Right ventricle myocardium inferior (tissue), 1 donor: ENCODE measurements around the gene SLC22A3. TPM values are rescaled to one million over a fixed set of nuclear protein-coding genes. Genes with fewer than 3 reads are reported as not detected.
A peak's percentile ranks its signal among the peaks of the same experiment; 100 is the strongest.

Source experiments
- ATAC-seq: fragments of 200-7000 bp; cut with Tn5 transposase; one replicate; pipeline ENCODE4 v1.9.1; 2020; ENCODE audit warnings: mild to moderate bottlenecking, moderate library complexity
- DNase-seq: peaks from one replicate; pipeline ENCODE4 v3.0.0; 2021; ENCODE audit errors: missing footprints
- intact Hi-C: fragments of 100-400 bp; cut with DNase I; formaldehyde crosslinking; loops from one replicate; pipeline ENCODE4 v1.11.0; 2022
- total RNA-seq: library from RNA; stranded (reverse); fragmentation: NEBNext Ultra II Directional; extraction: Animal tissue kit (Norgen Biotek cat#: 25700); gene quantifications from one replicate; pipeline ENCODE4 v1.2.1, GENCODE V29; 2021
- donor health status: DM: no; HTN: yes; CAD: no; lungs with severe emphysema.

The SLC22A3 gene
- total RNA-seq, 1 donor from 2014 or later, result 1.8 TPM

DNA sequence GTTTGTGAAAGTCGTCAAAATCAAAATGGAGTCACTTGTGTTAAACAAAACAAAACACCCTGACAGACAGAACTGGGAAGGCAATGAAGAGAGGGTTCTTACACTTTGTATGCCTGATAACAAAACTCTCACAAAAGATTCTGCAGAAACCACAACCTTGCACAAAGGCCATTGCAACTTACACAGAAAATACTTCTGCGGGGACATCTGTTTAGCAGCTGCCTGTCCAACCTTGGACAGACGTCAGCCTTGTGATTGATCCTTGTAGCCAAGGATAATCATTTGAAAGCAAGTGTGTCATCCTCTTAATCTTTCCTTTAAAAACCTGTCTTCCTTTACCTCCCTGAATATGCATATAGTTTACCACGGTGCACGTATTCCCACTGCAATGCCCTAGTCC, 17.0 kb upstream of the SLC22A3 start:
- intact Hi-C loops, result no loop called here
- no peak for ATAC-seq
- DNase-seq, result no peak

DNA sequence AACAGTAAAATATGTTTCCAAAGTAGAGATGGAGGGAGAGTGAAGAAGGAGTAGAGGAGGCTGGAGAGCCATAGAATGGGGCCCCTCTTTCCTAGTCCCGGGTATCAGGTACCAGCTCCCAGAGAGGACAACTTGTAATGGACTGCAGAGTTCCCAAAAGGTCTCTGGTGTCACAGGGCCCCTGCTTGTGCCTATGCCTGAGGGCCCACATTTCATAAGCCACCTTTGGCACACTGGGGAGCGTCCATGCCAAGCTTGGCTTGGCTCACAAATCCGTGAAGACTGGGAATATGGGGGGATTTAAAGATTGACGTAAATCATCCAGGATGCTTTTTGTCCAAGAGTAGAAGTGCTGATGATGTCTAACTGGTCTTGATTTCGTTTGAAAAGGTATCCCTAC, 16.4 kb upstream of the SLC22A3 start:
- DNase-seq, result no peak
- ATAC-seq, result no peak
- intact Hi-C loops, result no loop called here

DNA sequence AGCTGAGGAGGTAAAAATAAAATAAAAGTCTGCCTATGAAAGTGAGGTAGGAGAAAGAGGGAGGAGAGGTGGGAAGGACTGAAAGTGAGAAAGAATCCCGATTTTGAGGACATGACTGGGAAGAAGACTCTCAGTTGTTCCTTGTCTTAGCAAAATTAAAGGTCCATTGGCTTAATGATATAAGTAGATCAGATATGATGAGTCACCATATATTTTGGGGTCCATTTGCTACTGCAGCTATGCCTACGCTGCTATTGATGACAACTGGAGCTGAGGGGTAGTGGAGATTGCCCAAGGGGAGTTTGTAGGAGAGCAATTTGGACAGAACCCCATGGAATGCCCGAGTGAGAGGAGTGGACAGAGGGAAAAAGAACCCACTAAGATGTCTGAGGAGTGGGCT, 15.1 kb upstream of the SLC22A3 start:
- no peak for ATAC-seq
- no peak for DNase-seq
- intact Hi-C loops, result no loop called here

DNA sequence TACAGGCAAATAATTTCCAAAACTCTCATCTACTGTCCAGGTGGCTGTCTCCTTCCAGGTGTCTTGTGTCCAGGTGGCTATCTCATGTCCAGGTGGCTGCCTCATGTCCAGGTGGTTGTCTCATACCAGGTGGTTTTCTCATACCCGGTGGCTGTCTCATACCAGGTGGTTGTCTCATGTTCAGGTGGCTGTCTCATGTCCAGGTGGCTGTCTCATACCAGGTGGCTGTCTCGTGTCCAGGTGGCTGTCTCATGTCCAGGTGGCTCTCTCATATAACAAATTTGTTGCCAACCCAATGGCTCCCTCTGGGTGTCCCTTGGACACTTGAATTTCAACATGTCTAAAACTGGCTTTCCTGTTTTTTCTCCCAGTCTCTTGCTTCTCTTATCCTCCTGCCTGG, 14.3 kb upstream of the SLC22A3 start:
- DNase-seq (no peak), ATAC-seq (no peak)
- intact Hi-C loops, result no loop called here

DNA sequence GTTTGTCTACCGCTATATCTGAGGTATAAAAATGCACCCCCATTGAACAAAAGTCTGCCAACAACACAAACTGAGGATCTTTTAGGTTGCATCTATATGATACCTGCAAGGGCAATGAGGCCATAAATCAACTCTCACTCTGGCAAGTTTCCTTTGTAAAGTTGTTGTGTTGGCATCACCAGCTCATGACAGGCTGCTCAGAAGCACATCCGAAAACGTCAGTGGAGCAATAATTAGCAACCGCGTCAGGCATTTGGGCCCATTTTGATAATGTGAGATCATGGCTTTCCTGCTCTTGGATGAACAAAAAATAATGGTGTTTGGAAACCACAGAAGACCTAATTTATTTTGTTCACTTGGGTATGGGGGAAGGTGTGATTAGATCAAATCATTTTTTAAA, 12.0 kb upstream of the SLC22A3 start:
- intact Hi-C loops, result no loop called here
- DNase-seq (no peak), ATAC-seq (no peak)

DNA sequence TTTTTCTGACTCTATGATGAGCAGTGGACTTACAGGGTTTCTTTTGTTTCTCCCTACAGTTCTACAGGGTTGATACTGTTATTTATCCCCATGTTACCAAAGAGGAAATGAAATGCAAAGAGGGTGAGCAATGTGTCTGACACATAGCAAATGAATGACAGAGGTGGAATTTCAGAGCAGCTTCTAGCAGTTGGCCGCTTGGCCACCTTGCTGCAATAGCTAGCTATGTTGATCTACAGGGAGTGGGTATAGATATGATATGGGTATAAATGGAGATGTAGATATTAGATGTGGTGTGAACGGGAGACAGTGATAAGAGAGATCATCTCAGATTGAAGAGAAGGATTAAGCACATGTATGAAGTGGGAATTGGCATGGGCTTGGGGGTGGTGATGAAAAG, 10.9 kb upstream of the SLC22A3 start:
- DNase-seq, result no peak
- no peak for ATAC-seq
- intact Hi-C loops, result no loop called here

DNA sequence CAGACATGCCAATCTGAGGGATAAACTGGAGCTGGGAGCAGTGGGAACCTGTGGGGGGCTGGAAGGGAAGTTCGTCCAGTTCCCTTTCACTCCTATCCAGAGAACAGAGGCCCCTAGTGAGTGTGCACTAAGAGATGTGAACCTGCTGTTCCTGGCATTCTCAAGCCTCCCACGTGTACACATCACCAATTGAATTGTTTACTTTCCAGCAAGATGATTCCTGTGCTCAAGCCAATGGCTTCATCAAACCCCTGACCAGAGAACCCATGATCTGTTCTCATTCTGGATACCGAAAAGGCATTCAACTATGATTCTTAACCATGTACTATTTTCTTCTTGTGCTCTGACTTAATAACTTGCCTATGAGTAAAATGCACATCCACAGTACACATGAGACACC, 10.2 kb upstream of the SLC22A3 start:
- DNase-seq (no peak), ATAC-seq (no peak)
- intact Hi-C loops, result no loop called here

DNA sequence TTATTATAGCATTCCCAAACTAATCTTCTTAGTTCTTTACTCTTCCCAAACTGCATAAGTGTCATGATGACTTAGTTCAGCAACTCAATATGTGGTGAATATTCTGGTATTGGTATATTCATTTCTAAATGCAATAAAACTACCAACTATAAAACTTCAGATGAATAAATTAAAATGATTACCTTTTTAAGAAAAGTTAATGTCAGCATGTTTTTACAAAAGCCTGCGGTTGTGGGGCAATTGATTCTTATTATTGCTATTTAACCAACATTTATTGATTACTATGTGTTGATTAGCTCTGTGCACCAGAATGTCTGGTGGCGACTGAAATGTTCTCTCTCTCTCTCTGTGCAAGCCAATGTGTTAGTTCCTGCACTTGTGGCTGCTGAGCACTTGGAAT, 5.0 kb upstream of the SLC22A3 start:
- ATAC-seq (no peak), DNase-seq (no peak)
- intact Hi-C loops, result no loop called here

DNA sequence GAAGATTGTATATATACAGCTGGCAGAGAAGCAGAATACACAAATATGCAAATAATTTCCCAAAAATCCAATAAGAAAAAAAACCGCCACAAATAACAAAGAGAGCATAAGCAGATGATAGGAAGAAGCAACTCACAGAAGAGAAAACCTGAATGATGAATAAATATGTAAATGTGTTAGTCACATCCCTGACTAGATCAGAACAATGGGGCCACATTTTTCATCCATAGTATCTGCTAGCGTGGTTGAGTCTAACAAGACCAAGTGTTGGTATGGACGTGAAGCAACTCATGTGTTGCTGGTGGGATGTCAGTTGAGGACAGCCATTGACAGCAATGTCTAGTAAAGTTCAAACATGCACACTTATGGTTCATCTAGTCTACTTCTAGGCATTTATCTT, 3.9 kb upstream of the SLC22A3 start:
- intact Hi-C loops, result no loop called here
- DNase-seq (no peak), ATAC-seq (no peak)

DNA sequence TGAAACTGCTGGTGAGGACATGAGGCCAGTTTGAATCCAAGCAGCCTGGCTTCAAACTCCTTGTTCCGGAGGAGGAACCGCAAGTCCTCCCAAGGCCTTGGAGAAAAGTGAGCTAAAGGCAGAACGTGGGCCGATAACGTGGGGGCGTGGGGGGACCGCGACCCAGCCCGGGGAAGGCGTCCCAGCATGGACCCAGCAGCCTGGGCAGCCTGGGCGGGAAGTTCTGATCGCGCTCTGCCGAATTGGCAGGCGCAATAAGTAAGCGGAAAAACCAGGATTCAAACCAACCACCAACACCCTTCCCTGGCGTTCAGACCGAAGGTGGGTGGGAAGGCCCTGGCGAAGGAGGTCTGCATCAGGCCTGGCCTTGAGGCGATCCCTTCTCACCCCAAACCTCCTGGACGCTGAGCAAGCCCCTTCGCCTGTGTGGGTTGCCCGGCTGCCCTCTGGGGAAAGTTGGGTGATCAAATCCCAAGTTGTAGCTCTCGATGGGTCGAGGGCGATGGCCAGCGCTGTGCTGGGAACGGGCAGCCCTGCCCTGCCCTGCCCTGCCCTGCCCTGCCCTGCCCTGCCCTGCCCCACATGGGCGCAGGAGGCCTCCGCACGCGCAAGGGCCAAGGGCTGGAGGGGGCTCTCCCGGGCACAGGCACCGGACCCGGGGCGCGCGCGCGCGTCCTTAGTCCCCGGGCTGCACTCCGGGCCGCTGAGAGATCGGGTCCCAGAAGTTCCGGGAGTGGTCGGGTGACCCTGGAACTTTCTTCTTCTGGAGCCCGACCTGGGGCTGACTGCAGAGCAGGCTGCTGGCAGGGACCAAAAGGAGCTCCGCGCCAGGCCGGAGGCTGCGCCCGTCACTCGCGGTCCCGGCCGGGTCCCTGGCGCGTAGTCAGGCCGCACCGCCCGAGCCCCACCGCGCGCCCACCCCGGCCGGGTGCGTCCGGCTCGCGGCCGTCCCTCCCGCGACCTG, 637 bp upstream of the SLC22A3 start:
- DNase-seq (no peak), ATAC-seq (peak; percentile 17)
- intact Hi-C loops, result no loop called here

DNA sequence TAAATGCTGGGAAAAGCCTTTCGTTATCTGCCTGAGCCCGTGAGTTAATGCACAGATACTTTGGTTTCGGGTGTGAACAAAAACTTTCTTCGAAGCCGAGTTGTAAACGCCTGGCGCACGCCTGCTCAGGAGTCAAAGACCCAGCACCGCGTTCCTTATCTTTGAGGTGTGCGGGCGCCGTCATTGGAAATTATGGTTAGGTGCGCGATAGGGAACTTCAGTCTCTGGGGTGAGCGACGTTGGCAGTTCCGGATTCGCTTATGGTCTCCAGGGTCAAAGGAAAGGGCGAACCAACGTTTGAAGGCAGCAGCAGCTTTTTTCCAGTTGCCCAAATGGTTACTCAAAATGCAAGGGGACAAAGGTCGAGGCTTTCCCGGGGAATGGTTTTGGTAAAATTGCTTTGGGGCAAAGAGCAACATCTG, 853 bp downstream of the SLC22A3 start:
- ATAC-seq (no peak), DNase-seq (no peak)
- intact Hi-C loops, result no loop called here

DNA sequence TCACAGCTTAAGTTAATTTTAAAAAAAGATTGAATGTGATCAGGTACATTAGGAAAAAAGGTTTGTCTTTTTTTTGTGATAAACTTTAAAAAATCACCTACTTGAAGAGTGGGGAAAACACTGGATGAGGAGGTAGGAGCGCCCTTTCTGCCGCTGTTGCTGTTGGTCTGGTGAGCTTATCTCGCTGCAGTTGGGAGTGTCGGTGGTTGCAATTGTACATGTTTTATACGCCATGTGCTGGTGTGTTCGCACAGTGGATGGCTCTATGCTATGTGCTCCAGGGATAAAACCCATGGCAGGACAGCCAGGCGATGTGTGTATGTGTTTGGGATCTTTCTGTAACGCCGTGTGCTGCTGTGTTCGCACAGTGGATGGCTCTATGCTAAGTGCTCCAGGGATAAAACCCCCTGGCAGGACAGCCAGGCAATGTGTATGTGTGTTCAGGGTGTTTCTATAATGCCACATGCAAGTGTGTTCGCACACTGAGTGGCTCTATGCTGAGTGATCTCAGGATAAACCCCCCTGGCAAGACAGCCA, 1.7 kb downstream of the SLC22A3 start:
- no peak for ATAC-seq

DNA sequence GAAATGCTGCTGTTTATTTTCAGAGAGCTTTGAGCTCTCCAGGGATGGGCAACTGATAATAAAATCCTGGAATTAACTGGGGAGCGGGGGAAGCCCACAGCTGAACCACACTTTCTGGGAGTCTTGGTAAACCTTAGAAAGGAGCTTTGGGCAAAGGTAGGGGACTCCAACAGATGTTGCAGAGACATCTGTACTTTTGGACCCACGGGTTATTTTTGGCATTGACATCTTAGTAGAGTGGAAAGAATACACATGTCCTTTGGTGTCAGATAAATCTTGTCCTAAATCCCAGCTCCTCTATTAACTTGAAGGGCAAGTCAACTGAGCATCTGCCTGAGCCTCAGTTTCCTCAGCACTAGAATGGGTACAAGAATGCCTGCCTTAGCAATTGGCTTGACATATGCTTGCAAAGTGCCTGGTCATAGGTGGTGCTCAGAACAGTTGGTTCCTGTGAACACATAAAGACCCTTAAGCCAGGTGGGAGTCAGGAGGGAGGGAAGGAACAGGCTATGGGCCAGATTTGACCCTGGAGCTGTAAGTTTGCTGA, 5.8 kb downstream of the SLC22A3 start:
- no peak for ATAC-seq
- DNase-seq, result no peak
- intact Hi-C loops, result no loop called here

More for the DNA sequence above, 1.7 kb downstream of the SLC22A3 start:
- no peak for DNase-seq
- intact Hi-C loops, result no loop called here

DNA sequence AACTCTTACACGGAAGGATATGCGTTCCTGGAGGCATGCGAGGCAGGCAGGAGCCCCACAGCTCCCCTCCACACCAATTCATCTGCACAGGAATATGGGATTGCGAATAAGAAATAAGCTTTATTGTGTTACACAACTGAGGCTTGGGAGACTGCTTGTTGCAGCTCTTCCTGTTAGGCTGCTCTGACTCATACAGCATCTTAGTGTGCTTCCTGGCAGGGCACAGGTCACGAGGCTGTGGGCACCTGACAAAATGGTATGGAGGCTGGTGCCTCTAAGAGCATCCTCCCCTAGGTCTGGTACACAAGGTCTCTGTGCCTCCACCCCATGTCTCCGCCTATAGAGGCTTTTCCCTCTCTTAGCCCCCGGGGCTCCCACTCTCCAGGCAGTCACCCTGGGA, 6.8 kb downstream of the SLC22A3 start:
- intact Hi-C loops, result loop anchor here (5.0 kb wide), 1 partner anchor 62 kb away; no protein-coding TSS in a partner anchor
- DNase-seq (no peak), ATAC-seq (no peak)

DNA sequence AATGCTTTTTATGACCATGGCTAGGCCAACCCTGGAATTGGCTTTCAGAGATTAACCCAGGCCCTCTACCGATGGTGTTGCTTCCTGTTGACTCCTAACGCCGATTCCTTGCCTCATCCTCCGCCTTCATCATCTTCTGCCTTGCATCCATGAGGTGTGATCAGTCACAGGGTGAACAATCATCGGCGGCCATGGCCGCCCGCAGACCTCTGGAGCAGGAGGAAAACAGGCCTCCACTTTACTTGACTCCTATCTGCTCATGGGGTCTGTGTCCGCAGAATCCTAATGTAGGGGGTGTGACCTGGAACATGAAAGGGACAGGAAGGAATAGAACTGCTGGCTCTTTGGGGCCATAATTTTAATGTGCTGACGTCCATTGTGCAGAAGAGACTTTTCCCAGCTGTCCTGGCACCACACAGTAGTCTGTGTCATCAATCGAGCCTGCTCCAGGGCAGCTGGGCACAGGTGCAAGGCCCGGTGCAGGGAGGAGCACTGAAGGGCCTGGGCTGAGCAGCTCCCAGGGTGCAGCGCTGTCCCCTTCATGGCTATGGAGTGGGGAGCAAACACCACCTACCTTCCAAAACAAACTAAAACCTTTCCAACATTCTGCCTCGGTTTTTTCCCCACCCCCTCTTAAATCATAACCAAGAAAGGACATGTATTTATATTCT, 8.0 kb downstream of the SLC22A3 start:
- DNase-seq (no peak), ATAC-seq (peak; percentile 79)
- intact Hi-C loops, result loop anchor here (5.0 kb wide), 1 partner anchor 61 kb away; no protein-coding TSS in a partner anchor

DNA sequence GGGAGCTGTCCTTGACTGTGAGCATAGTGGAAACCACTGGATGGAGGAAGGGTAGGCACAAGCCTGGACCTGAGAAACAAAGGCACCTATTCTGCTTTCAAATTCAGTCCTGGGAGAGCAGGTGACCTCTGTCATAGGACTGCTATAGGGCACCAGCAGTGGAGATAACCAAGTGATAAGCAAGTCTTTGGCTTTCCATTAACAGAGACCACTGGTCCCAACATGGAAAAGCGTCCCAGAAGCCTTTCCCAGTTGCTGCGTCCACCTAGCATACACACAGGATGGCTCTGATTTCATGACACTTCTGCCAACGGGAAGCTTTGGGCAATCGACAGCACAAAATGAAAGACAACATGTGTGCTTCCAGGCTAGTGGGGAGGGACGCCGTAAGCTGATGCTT, 8.9 kb downstream of the SLC22A3 start:
- intact Hi-C loops, result loop anchor here (5.0 kb wide), 1 partner anchor 60 kb away; no protein-coding TSS in a partner anchor
- ATAC-seq (no peak), DNase-seq (no peak)

DNA sequence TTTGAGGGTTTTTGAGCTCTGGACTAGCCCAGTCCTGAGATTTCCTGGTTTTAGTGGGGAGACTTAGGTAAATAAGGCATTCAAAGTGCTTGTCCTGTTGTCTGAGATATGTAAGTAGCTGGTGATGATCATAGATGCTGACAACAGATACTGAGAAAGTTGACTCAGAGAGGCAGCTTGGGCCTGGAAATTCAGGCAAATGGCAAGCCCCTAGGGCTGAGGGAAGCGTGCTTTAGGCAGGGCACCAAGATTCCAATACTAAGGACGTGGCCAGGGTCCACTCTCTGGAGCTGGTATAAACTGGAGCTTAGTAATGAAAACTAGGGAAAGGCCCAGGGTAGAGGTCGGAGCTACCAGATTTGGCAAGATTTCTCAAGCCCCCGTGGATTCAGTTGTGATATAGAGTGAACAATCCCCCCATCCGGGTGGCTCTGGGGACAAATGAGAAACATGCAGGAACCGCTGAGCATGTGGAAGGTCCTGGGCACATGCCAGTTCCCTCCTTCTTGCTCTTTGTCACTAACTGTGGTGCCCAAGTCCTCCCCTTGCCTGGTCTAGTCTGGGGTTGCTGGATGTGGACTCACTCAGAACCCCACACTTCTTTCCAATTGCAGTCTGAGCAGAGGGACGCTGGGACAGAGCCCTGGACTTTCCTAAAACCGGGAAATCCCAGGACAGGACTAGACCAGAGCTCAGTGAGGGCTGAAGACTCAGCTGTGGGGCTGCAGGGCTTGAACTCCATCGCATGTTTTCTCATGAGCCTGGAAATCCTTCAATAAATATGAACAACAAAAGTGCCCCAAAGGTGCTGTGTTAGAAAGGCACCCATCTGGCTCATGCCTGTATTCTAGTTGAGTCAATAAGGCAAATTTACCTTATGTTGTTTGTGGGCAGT, 10.3 kb downstream of the SLC22A3 start:
- intact Hi-C loops, result loop anchor here (5.0 kb wide), 1 partner anchor 59 kb away; no protein-coding TSS in a partner anchor
- ATAC-seq, result no peak
- DNase-seq, result no peak

DNA sequence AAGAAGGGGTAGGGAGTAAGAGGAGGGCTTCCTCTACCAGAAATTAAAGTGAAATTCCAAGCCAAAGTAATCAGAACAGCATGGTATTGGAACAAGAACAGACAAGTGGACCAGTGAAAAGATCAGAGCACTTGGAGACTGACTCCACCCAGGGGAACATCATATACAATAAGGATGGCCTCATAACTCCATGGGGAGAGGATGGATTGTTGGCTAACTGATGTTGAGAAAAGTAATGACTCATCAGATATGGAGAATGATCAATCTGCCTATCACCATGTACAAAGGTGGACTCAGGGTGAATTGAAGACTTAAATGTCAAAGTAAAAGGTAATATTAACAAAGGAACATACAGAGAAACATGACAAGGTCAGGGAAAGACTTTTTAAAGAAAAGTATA, 12.8 kb downstream of the SLC22A3 start:
- ATAC-seq, result no peak
- intact Hi-C loops, result no loop called here

More for the DNA sequence above, 12.8 kb downstream of the SLC22A3 start:
- DNase-seq, result no peak
